HepG2 (cell line): ENCODE data around the gene DPEP3. TPM values are rescaled to one million over a fixed set of nuclear protein-coding genes. Genes with fewer than 3 reads are reported as not detected.
A peak's percentile ranks its signal among the peaks of the same experiment; 100 is the strongest.

Experiments used
- AHR ChIP-seq: IDR thresholded peaks from 2 replicates; pipeline ENCODE4 v1.6.1; 2018; ENCODE audit warnings: missing genetic modification reagents, missing compliant biosample characterization
- ARHGAP35 ChIP-seq: sonication (generic); formaldehyde crosslinking; IDR thresholded peaks from 2 replicates; pipeline ENCODE4 v1.9.0; 2022; ENCODE audit warnings: mild to moderate bottlenecking, inconsistent platforms, moderate library complexity, missing genetic modification reagents, borderline replicate concordance
- BCL6 ChIP-seq: IDR thresholded peaks from 2 replicates; pipeline ENCODE4 v1.6.1; 2016; ENCODE audit warnings: missing genetic modification reagents, missing compliant biosample characterization
- DMAP1 ChIP-seq: IDR thresholded peaks from 2 replicates; pipeline ENCODE4 v1.6.1; 2016
- EED ChIP-seq: sonication (generic); formaldehyde crosslinking; IDR thresholded peaks from 2 replicates; pipeline ENCODE4 v1.5.0; 2020; ENCODE audit warnings: mild to moderate bottlenecking, missing genetic modification reagents
- HNRNPL ChIP-seq: fragments of 200-400 bp; formaldehyde crosslinking; IDR thresholded peaks from 2 replicates; pipeline ENCODE4 v1.6.1; 2017; ENCODE audit warnings: mild to moderate bottlenecking, low read depth, low read length
- KDM4B ChIP-seq: sonication (generic); formaldehyde crosslinking; IDR thresholded peaks from 2 replicates; pipeline ENCODE4 v1.4.0; 2020; ENCODE audit warnings: missing genetic modification reagents
- MEIS2 ChIP-seq: sonication (generic); formaldehyde crosslinking; IDR thresholded peaks from 2 replicates; pipeline ENCODE4 v1.9.0; 2021; ENCODE audit warnings: mild to moderate bottlenecking, missing genetic modification reagents
- PHF20 ChIP-seq: sonication (generic); formaldehyde crosslinking; IDR thresholded peaks from 2 replicates; pipeline ENCODE4 v1.5.0; 2020; ENCODE audit warnings: mild to moderate bottlenecking, missing genetic modification reagents
- POLR2G ChIP-seq: fragments of 200-400 bp; formaldehyde crosslinking; IDR thresholded peaks from 2 replicates; pipeline ENCODE4 v1.6.1; 2018; ENCODE audit warnings: mild to moderate bottlenecking, low read depth, low read length, moderate library complexity
- TCF12 ChIP-seq, 2 experiments: fragments of 450-650 bp in 1 of 2; sonication (generic) in 1 of 2; formaldehyde crosslinking in 1 of 2; IDR thresholded peaks; 2 replicates each; pipeline versions ENCODE4 v1.6.1 to v1.8.0; 2017 to 2022; ENCODE audit warnings: antibody characterized with exemption in 1 of 2, mild to moderate bottlenecking in 1 of 2, missing genetic modification reagents in 1 of 2, moderate library complexity in 1 of 2
- TGIF2 ChIP-seq: IDR thresholded peaks from 2 replicates; pipeline ENCODE4 v1.6.1; 2016; ENCODE audit warnings: control low read depth, missing compliant biosample characterization
- ZBTB20 ChIP-seq: sonication (generic); formaldehyde crosslinking; IDR thresholded peaks from 2 replicates; pipeline ENCODE4 v1.8.1; 2023; ENCODE audit warnings: missing genetic modification reagents, low read depth, mild to moderate bottlenecking, borderline replicate concordance
- ZKSCAN5 ChIP-seq: sonication (generic); formaldehyde crosslinking; IDR thresholded peaks from 2 replicates; pipeline ENCODE4 v1.5.1; 2020; ENCODE audit warnings: mild to moderate bottlenecking, missing genetic modification reagents
- ZNF260 ChIP-seq: sonication (generic); formaldehyde crosslinking; IDR thresholded peaks from 2 replicates; pipeline ENCODE4 v1.4.0; 2020; ENCODE audit warnings: missing genetic modification reagents, low read depth, mild to moderate bottlenecking, borderline replicate concordance
- ZSCAN29 ChIP-seq: sonication (generic); formaldehyde crosslinking; conservative IDR thresholded peaks from 2 replicates; pipeline ENCODE4 v1.4.0; 2020; ENCODE audit warnings: mild to moderate bottlenecking, missing genetic modification reagents
- polyA plus RNA-seq, 8 experiments: library from polyadenylated mRNA; depleted of rRNA in 3 of 8; stranded (reverse) in 7 of 8; unstranded in 1 of 8; fragments of >200 nt; fragmentation: Illumina TruSeq in 4 of 8; extraction: Trizol in 4 of 8; gene quantifications; 2 replicates each; pipeline versions ENCODE4 v1.2.1 to v1.2.3, GENCODE V29; 2011 to 2016; ENCODE audit warnings: low read depth in 4 of 8, missing spikeins in 1 of 8, mixed read lengths in 1 of 8; ENCODE audit not compliant: insufficient read depth in 1 of 8
- total RNA-seq, 5 experiments: library from RNA; depleted of rRNA; stranded (reverse); fragments of >200 nt; fragmentation: Illumina TruSeq; extraction: Trizol; gene quantifications; 2 replicates each; pipeline ENCODE4 v1.2.3, GENCODE V29; 2016; ENCODE audit warnings: low read depth in 1 of 5
- TF ChIP-seq, protein P1 (sequence below): sonication (generic); formaldehyde crosslinking; IDR thresholded peaks from 2 replicates; pipeline ENCODE4 v1.4.0; 2020; ENCODE audit warnings: missing genetic modification reagents
- TF ChIP-seq, protein P2 (sequence below): sonication (generic); formaldehyde crosslinking; IDR thresholded peaks from 2 replicates; pipeline ENCODE4 v1.5.0; 2020; ENCODE audit warnings: missing genetic modification reagents, mild to moderate bottlenecking, borderline replicate concordance
- TF ChIP-seq, protein P3 (sequence below): IDR thresholded peaks from 2 replicates; pipeline ENCODE4 v1.6.1; 2018; ENCODE audit warnings: missing genetic modification reagents
- TF ChIP-seq, protein P4 (sequence below): sonication (generic); formaldehyde crosslinking; IDR thresholded peaks from 2 replicates; pipeline ENCODE4 v1.4.0; 2020; ENCODE audit warnings: missing genetic modification reagents
- TF ChIP-seq, protein P5 (sequence below): sonication (generic); formaldehyde crosslinking; IDR thresholded peaks from 2 replicates; pipeline ENCODE4 v1.4.0; 2020; ENCODE audit warnings: missing genetic modification reagents

The DPEP3 gene
- total and polyA plus RNA-seq, 2 of the 13 experiments (the other 11 are each of a cell fraction or from before 2014, with no cell fraction given): not detected

DNA sequence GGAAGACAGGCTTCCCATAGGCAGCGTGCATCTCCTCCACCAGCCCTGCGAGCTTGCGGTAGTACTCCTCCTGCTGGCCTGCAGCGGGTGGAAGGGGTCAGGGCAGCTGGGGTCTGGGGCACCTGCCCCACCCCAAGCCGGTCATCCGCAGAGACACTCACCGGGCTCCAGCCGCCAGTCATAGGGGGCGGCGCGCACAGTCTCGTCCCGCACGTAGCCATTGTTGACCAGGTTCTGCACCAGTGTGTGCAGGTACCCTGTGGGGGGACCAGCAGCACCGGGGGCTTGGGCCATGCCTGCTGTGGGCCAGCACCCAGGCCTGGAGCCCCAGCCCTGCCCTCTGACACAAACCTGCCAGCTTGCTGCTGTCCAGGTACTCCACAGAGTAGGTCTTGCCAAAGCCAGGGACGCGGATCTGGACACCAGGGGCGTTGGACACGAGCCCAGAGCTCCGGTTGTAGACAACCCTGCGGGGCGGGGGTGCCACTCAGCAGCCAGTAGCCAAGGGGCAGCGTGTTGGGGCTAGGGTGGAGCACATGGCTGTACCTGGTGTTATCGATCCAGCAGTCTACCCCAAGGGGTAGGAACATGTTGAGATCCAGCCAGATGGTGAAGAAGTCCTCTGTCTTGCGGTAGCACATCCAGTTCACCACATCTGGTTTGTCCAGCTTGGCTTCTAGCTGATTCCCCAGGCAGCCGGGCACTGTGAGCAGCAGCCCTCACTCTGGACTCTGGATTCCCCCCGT, 37.6 kb downstream of the DPEP3 start (continued):
- TF ChIP-seq ARHGAP35 (CRISPR knock-in tag) (0 out of 2 replicates have a peak, but pooled peaks have one; percentile 18), ZNF260 (CRISPR knock-in tag) (peak; percentile 67; the same call in 1 of the 2 replicates), BCL6 (CRISPR knock-in tag) (peak; percentile 25), KDM4B (CRISPR knock-in tag) (no peak; the same call in 1 of the 2 replicates), MEIS2 (CRISPR knock-in tag) (peak; percentile 6; the same call in 1 of the 2 replicates), ZSCAN29 (0 out of 2 replicates have a peak, but pooled peaks have one; percentile 25), TCF12 (IDR thresholded peaks at IDR 0.05) (no peak), TCF12 (CRISPR knock-in tag; IDR thresholded peaks at IDR 0.05) (peak; percentile 32; the same call in 1 of the 2 replicates), POLR2G (0 out of 2 replicates have a peak, but pooled peaks have one; percentile 15), PHF20 (CRISPR knock-in tag) (peak; percentile 32; the same call in 1 of the 2 replicates), TGIF2 (no peak), HNRNPL (peak; percentile 71; the same call in 1 of the 2 replicates), AHR (CRISPR knock-in tag) (peak; percentile 31; the same call in 1 of the 2 replicates), ZBTB20 (CRISPR knock-in tag) (peak; percentile 56; the same call in 1 of the 2 replicates), EED (CRISPR knock-in tag) (0 out of 2 replicates have a peak, but pooled peaks have one; percentile 13), DMAP1 (CRISPR knock-in tag) (0 out of 2 replicates have a peak, but pooled peaks have one; percentile 31), ZKSCAN5 (CRISPR knock-in tag) (0 out of 2 replicates have a peak, but pooled peaks have one; percentile 47)
- TF ChIP-seq, protein P1, sequence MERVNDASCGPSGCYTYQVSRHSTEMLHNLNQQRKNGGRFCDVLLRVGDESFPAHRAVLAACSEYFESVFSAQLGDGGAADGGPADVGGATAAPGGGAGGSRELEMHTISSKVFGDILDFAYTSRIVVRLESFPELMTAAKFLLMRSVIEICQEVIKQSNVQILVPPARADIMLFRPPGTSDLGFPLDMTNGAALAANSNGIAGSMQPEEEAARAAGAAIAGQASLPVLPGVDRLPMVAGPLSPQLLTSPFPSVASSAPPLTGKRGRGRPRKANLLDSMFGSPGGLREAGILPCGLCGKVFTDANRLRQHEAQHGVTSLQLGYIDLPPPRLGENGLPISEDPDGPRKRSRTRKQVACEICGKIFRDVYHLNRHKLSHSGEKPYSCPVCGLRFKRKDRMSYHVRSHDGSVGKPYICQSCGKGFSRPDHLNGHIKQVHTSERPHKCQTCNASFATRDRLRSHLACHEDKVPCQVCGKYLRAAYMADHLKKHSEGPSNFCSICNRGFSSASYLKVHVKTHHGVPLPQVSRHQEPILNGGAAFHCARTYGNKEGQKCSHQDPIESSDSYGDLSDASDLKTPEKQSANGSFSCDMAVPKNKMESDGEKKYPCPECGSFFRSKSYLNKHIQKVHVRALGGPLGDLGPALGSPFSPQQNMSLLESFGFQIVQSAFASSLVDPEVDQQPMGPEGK (CRISPR knock-in tag): peak; percentile 56; the same call in 1 of the 2 replicates
- TF ChIP-seq, protein P2, sequence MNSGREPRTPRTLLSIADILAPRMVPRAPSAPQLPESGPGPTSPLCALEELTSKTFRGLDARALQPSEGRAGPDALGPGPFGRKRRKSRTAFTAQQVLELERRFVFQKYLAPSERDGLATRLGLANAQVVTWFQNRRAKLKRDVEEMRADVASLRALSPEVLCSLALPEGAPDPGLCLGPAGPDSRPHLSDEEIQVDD: 0 out of 2 replicates have a peak, but pooled peaks have one; percentile 45
- TF ChIP-seq, protein P3, sequence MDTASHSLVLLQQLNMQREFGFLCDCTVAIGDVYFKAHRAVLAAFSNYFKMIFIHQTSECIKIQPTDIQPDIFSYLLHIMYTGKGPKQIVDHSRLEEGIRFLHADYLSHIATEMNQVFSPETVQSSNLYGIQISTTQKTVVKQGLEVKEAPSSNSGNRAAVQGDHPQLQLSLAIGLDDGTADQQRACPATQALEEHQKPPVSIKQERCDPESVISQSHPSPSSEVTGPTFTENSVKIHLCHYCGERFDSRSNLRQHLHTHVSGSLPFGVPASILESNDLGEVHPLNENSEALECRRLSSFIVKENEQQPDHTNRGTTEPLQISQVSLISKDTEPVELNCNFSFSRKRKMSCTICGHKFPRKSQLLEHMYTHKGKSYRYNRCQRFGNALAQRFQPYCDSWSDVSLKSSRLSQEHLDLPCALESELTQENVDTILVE: 0 out of 2 replicates have a peak, but pooled peaks have one; percentile 18
- TF ChIP-seq, protein P4, sequence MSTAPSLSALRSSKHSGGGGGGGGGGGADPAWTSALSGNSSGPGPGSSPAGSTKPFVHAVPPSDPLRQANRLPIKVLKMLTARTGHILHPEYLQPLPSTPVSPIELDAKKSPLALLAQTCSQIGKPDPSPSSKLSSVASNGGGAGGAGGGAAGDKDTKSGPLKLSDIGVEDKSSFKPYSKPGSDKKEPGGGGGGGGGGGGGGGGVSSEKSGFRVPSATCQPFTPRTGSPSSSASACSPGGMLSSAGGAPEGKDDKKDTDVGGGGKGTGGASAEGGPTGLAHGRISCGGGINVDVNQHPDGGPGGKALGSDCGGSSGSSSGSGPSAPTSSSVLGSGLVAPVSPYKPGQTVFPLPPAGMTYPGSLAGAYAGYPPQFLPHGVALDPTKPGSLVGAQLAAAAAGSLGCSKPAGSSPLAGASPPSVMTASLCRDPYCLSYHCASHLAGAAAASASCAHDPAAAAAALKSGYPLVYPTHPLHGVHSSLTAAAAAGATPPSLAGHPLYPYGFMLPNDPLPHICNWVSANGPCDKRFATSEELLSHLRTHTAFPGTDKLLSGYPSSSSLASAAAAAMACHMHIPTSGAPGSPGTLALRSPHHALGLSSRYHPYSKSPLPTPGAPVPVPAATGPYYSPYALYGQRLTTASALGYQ (CRISPR knock-in tag): 0 out of 2 replicates have a peak, but pooled peaks have one; percentile 3
- TF ChIP-seq, protein P5, sequence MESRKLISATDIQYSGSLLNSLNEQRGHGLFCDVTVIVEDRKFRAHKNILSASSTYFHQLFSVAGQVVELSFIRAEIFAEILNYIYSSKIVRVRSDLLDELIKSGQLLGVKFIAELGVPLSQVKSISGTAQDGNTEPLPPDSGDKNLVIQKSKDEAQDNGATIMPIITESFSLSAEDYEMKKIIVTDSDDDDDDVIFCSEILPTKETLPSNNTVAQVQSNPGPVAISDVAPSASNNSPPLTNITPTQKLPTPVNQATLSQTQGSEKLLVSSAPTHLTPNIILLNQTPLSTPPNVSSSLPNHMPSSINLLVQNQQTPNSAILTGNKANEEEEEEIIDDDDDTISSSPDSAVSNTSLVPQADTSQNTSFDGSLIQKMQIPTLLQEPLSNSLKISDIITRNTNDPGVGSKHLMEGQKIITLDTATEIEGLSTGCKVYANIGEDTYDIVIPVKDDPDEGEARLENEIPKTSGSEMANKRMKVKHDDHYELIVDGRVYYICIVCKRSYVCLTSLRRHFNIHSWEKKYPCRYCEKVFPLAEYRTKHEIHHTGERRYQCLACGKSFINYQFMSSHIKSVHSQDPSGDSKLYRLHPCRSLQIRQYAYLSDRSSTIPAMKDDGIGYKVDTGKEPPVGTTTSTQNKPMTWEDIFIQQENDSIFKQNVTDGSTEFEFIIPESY: peak; percentile 87
